B cell (primary cell): ENCODE measurements around the gene CCDC81. TPM values are rescaled to one million over a fixed set of nuclear protein-coding genes. Genes with fewer than 3 reads are reported as not detected.

Experiments used
- ATAC-seq: fragments of 200-7000 bp; cut with Tn5 transposase; one replicate; pipeline ENCODE4 v1.10.0; 2021; ENCODE audit warnings: low read depth, mild to moderate bottlenecking, moderate number of reproducible peaks, moderate library complexity
- CTCF ChIA-PET: fragments of 350-600 bp; sonication (Branson Sonifier 250); formaldehyde crosslinking; loops from one replicate; lab custom pipeline; 2021; ENCODE audit warnings: antibody characterized with exemption, inconsistent platforms; lab: Charles Lee
- POLR2A ChIA-PET: fragments of 350-600 bp; sonication (Branson Sonifier 250); formaldehyde crosslinking; loops from one replicate; lab custom pipeline; 2021; ENCODE audit warnings: antibody characterized with exemption; lab: Charles Lee
- DNase-seq: peaks from one replicate; pipeline ENCODE4 v3.0.0; 2013
- H2AFZ ChIP-seq: 2 replicates; pipeline ENCODE4 v1.6.1; 2012; ENCODE audit warnings: mild to moderate bottlenecking, low read depth, low read length; ENCODE audit not compliant: insufficient read depth, poor library complexity, severe bottlenecking
- H3K27ac ChIP-seq, 2 donors: 1 replicate in 1 of 2; 2 replicates in 1 of 2; pipeline ENCODE4 v1.5.1; 2012 to 2013; ENCODE audit warnings: low read length in 2 of 2, mild to moderate bottlenecking in 2 of 2, moderate library complexity in 1 of 2
- H3K27me3 ChIP-seq, 4 experiments: fragments of 200-600 bp in 1 of 4; sonication (generic) in 1 of 4; replicated peaks in 1 of 4; 1 replicate in 2 of 4; 2 replicates in 2 of 4; pipeline versions ENCODE4 v1.6.1 to v1.7.0; 2013 to 2016; ENCODE audit warnings: low read length in 3 of 4, mild to moderate bottlenecking in 2 of 4, mixed read lengths in 1 of 4, moderate library complexity in 1 of 4; ENCODE audit not compliant: insufficient read depth in 4 of 4, control insufficient read depth in 3 of 4; ENCODE audit errors: control extremely low read depth in 1 of 4
- H3K36me3 ChIP-seq, 2 experiments: replicated peaks in 1 of 2; 1 replicate in 1 of 2; 2 replicates in 1 of 2; pipeline versions ENCODE4 v1.6.1 to v1.7.1; 2013; ENCODE audit warnings: low read length in 1 of 2; ENCODE audit not compliant: insufficient read depth in 2 of 2, control insufficient read depth in 1 of 2; ENCODE audit errors: control extremely low read depth in 1 of 2, extremely low read depth in 1 of 2
- H3K4me1 ChIP-seq, 2 donors: fragments of 200-600 bp in 1 of 2; sonication (generic) in 1 of 2; 1 replicate in 1 of 2; 2 replicates in 1 of 2; pipeline versions ENCODE4 v1.5.1 to v1.6.1; 2013 to 2017; ENCODE audit warnings: low read length in 2 of 2; ENCODE audit not compliant: control insufficient read depth in 2 of 2, insufficient read depth in 2 of 2
- H3K4me2 ChIP-seq: replicated peaks from 2 replicates; pipeline ENCODE3; 2012; ENCODE audit warnings: mild to moderate bottlenecking, low read depth, low read length; ENCODE audit not compliant: poor library complexity, severe bottlenecking
- H3K4me3 ChIP-seq, 5 experiments: fragments of 200-600 bp in 1 of 5; sonication (generic) in 1 of 5; 1 replicate in 3 of 5; 2 replicates in 2 of 5; pipeline versions ENCODE4 v1.5.1 to v1.7.0; 2011 to 2016; ENCODE audit warnings: low read length in 4 of 5, mild to moderate bottlenecking in 4 of 5, low read depth in 2 of 5, control low read depth in 1 of 5, moderate library complexity in 1 of 5; ENCODE audit not compliant: insufficient read depth in 1 of 5; ENCODE audit errors: control extremely low read depth in 1 of 5, extremely low read depth in 1 of 5
- H3K79me2 ChIP-seq: fragments of 200-600 bp; sonication (generic); one replicate; pipeline ENCODE4 v1.6.0; 2016; ENCODE audit warnings: low read length; ENCODE audit not compliant: control insufficient read depth, insufficient read depth
- H3K9ac ChIP-seq: fragments of 200-600 bp; sonication (generic); 2 replicates; pipeline ENCODE4 v1.6.1; 2017; ENCODE audit warnings: mild to moderate bottlenecking, low read length, moderate library complexity
- H3K9me3 ChIP-seq, 3 donors: one replicate each; pipeline versions ENCODE4 v1.6.1 to v1.7.1; 2013; ENCODE audit warnings: low read length in 2 of 3; ENCODE audit not compliant: control insufficient read depth in 2 of 3, insufficient read depth in 1 of 3; ENCODE audit errors: control extremely low read depth in 1 of 3
- H4K20me1 ChIP-seq: 2 replicates; pipeline ENCODE4 v1.6.0; 2012; ENCODE audit warnings: mild to moderate bottlenecking, low read length; ENCODE audit not compliant: insufficient read depth, control insufficient read depth, poor library complexity, severe bottlenecking
- H3K27ac Mint-ChIP-seq: one replicate; pipeline ENCODE4 v1.8.0; 2021; ENCODE audit warnings: mixed read lengths
- H3K27me3 Mint-ChIP-seq: one replicate; pipeline ENCODE4 v1.8.0; 2021; ENCODE audit warnings: mixed read lengths
- H3K4me1 Mint-ChIP-seq: one replicate; pipeline ENCODE4 v1.8.0; 2021; ENCODE audit warnings: mixed read lengths
- H3K4me3 Mint-ChIP-seq: one replicate; pipeline ENCODE4 v1.8.0; 2021; ENCODE audit warnings: mixed read lengths
- H3K9me3 Mint-ChIP-seq: one replicate; pipeline ENCODE4 v1.8.0; 2022; ENCODE audit warnings: mixed read lengths; ENCODE audit not compliant: insufficient read depth
- EZH2 ChIP-seq: IDR thresholded peaks from 2 replicates; pipeline ENCODE4 v1.6.1; 2012; ENCODE audit warnings: borderline replicate concordance, low read depth, mild to moderate bottlenecking, moderate library complexity, low read length; ENCODE audit not compliant: insufficient read depth, poor library complexity, severe bottlenecking
- WGBS: methylation state at CpG from one replicate; pipeline ENCODE4 v1.1.5; 2013; ENCODE audit warnings: missing lambda C conversion rate; ENCODE audit not compliant: insufficient coverage; 5-methylcytosine and 5-hydroxymethylcytosine counted together
- intact Hi-C: fragments of 100-400 bp; cut with micrococcal nuclease; formaldehyde crosslinking; loops from one replicate; pipeline ENCODE4 v1.10.0; 2022
- polyA plus RNA-seq: library from polyadenylated mRNA; depleted of rRNA; stranded (reverse); fragments of >200 nt; gene quantifications from 2 replicates; pipeline ENCODE4 v1.2.3, GENCODE V29; 2012
- total RNA-seq, 2 donors: library from RNA; stranded (reverse); fragments of 120-200 nt in 1 of 2; gene quantifications; 1 replicate in 1 of 2; 2 replicates in 1 of 2; pipeline versions ENCODE4 v1.2.3 to v1.2.4, GENCODE V29; 2013 to 2022
- TF ChIP-seq, protein P1 (sequence below): fragments of 200-600 bp; IDR thresholded peaks from one replicate; pipeline ENCODE4 v1.8.0; 2022; ENCODE audit warnings: antibody characterized with exemption, mild to moderate bottlenecking

CCDC81 gene
- total and polyA plus RNA-seq, 2 donors (not counting 1 experiment from before 2014, with no cell fraction given), result 0.18 to 0.84 TPM

DNA sequence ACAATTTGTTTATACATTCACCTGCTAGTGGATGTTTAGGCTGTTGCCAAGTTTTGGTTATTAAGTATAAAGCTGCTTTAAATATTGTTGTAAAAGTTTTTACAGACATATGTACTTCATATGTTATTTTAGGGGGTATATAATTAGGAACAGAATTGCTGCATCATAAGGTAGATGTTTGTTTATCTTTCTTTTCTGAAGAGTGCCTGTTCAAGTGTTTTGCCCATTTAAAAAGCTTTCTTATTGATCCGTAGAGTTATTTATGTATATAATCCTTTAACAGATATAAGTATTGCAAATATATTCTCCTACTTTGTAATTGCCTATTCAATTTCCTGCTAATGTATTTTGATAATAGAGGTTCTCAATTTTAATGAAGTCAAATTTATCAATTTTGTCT is 11.3 kb upstream of the CCDC81 start:
- no peak for TF ChIP-seq EZH2
- TF ChIP-seq, protein P1, sequence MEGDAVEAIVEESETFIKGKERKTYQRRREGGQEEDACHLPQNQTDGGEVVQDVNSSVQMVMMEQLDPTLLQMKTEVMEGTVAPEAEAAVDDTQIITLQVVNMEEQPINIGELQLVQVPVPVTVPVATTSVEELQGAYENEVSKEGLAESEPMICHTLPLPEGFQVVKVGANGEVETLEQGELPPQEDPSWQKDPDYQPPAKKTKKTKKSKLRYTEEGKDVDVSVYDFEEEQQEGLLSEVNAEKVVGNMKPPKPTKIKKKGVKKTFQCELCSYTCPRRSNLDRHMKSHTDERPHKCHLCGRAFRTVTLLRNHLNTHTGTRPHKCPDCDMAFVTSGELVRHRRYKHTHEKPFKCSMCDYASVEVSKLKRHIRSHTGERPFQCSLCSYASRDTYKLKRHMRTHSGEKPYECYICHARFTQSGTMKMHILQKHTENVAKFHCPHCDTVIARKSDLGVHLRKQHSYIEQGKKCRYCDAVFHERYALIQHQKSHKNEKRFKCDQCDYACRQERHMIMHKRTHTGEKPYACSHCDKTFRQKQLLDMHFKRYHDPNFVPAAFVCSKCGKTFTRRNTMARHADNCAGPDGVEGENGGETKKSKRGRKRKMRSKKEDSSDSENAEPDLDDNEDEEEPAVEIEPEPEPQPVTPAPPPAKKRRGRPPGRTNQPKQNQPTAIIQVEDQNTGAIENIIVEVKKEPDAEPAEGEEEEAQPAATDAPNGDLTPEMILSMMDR, result no peak
- no peak overlapping the region for H3K4me2 ChIP-seq
- Mint-ChIP-seq H3K9me3 (no peaks in the 10 kb centered on the region), H3K27ac (no peak overlapping the region), H3K4me1 (no peaks in the 10 kb centered on the region), H3K27me3 (no peaks in the 10 kb centered on the region), H3K4me3 (no peak overlapping the region)
- H3K9me3 ChIP-seq, result peaks cover 0 to 2% (median 0%) of the 10 kb centered on the region in 3 donors
- H3K36me3 ChIP-seq, result no peaks in the 10 kb centered on the region
- WGBS, result no CpG with 5 or more reads among the region's 1 CpG
- POLR2A ChIA-PET, result no interaction called here
- H3K79me2 ChIP-seq, result no peaks in the 10 kb centered on the region
- no peak overlapping the region for H2AFZ ChIP-seq
- no peak overlapping the region for H3K4me3 ChIP-seq
- CTCF ChIA-PET, result no interaction called here
- ATAC-seq (no peak), DNase-seq (no peak)
- intact Hi-C loops, result no loop called here
- H3K27me3 ChIP-seq, result no peaks in the 10 kb centered on the region
- no peak overlapping the region for H3K27ac ChIP-seq
- no peaks in the 10 kb centered on the region for H4K20me1 ChIP-seq
- no peaks in the 10 kb centered on the region for H3K4me1 ChIP-seq
- H3K9ac ChIP-seq, result no peak overlapping the region

DNA sequence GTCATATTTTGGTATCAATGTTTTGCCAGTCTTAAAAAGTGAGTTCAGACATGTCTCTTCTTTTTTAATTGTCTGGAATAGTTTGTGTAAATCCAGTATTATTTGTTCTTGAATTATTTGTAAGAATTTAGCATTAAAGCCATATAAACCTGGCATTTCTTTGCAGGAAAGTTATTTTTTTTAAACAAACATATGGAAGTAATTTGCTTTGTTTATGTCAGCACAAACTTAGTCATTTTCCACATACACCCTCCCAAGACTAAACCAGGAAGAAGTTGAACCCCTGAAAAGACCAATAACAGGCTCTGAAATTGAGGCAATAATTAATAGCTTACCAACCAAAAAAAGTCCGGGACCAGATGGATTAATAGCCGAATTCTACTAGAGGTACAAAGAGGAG is 9.1 kb upstream of the CCDC81 start:
- TF ChIP-seq, protein P1, result no peak
- TF ChIP-seq EZH2, result no peak

More for the DNA sequence above, 9.1 kb upstream of the CCDC81 start:
- Histone ChIP-seq H3K36me3 (no peaks in the 10 kb centered on the region), H3K4me3 (no peak overlapping the region), H3K79me2 (no peaks in the 10 kb centered on the region), H3K4me1 (no peaks in the 10 kb centered on the region), H3K27me3 (no peaks in the 10 kb centered on the region), H3K4me2 (no peak overlapping the region), H3K9me3 (peaks cover 0 to 6% (median 0%) of the 10 kb centered on the region in 3 donors), H3K9ac (no peak overlapping the region), H3K27ac (no peak overlapping the region), H2AFZ (no peak overlapping the region), H4K20me1 (no peaks in the 10 kb centered on the region)
- intact Hi-C loops, result no loop called here
- H3K4me1 Mint-ChIP-seq, result no peaks in the 10 kb centered on the region
- H3K27ac Mint-ChIP-seq, result no peak overlapping the region
- no peaks in the 10 kb centered on the region for H3K9me3 Mint-ChIP-seq
- no peak overlapping the region for H3K4me3 Mint-ChIP-seq
- POLR2A ChIA-PET, result no interaction called here
- no peaks in the 10 kb centered on the region for H3K27me3 Mint-ChIP-seq
- ATAC-seq (no peak), DNase-seq (no peak)
- WGBS, result no CpG with 5 or more reads among the region's 2 CpGs
- CTCF ChIA-PET, result no interaction called here
